GM12892 (cell line): ENCODE data around the gene HOXB5.

ENCODE experiments used
- POLR2A ChIP-seq: IDR thresholded peaks from 2 replicates; pipeline ENCODE4 v1.6.1; 2011; ENCODE audit warnings: low read depth, low read length, control low read depth
- POLR2AphosphoS5 ChIP-seq: IDR thresholded peaks from 2 replicates; pipeline ENCODE4 v1.6.1; 2011; ENCODE audit warnings: low read depth, low read length, control low read depth
- TAF1 ChIP-seq: IDR thresholded peaks from 2 replicates; pipeline ENCODE4 v1.6.1; 2011; ENCODE audit warnings: low read depth, mild to moderate bottlenecking, control low read depth, low read length, borderline replicate concordance

DNA sequence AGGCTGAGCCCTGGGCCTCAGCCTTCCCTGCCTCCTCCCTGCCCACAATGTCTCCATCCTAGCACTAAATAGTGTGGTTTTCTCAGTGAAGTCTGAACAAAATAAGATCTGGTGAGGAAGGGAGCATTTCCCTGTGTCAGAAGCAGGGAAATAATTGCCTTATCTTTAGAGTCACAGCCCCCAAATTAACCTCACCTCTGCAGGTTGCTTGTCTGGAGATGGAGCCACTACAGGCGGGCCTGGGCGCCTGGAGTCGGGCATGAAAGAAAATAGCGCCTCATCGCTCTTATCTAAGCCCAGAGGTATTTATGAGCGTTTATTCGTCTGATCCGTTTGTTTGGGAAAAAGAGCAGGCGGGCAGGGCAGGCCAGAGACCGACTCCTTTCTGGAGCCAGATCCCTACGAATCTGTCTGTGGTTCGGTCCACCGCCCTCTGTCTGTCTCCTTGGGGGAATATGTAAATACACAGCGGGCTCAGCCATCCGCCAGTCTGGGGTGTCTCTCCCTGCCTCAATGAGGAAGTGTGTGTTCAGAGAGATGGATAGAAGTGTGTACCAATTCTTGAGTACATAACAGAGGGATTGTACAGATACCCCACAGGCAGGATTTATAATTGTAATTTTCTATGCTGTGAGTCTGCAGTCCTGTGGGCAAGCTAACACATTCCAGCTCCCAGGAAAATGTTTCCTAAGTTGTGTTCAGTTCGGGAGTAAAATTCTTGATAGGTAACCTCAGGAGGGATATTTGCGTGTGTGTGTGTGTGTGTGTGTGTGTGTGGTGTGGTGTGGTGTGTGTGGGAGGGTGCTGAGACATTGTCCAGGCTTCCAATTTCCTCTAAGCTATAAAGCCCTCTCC is 6.9 kb upstream of the HOXB5 start:
- TF ChIP-seq POLR2A (no peak), TAF1 (no peak), POLR2AphosphoS5 (no peak)
